NCI-H128 (cell line): ENCODE measurements around the gene COMMD1.
"Not testable (repeated sequence)": the region's sequence is repeated elsewhere in the genome, so short reads cannot be mapped to it uniquely, and the experiment has no call there.

Source experiments
- DNase-seq: peaks from one replicate; lab custom pipeline; 2025; ENCODE audit not compliant: unreplicated experiment; lab: John Stamatoyannopoulos, UW

COMMD1 gene

GRCh38 chr2:62065243-62065642 lies 159.8 kb downstream of the COMMD1 start:
- DNase-seq = no peak

- DNase-seq = no peak
These were observed 165.7 kb downstream of the COMMD1 start for GRCh38 chr2:62071126-62071598.

- DNase-seq = no peak
These were observed 166.5 kb downstream of the COMMD1 start for GRCh38 chr2:62071760-62072680.

DNA sequence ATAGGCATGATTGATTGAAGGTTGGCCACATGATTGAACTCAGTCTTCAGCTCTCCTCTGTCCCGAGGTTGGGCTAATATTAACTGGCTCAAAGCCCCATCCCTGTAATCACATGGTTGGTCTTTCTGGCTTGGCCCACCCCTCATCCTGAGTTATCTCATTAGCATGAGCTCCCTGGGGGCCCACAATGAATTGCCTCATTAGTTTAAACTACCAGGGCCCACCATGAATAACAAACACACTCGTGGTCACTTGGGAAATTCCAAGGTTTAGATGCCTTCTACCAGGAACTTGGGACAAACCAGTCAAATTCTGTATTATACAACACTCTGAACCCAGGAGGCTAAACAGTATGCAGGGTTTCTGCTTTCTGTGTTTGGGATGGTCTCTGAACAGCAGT lies 168.8 kb downstream of the COMMD1 start:
- DNase-seq = no peak

- no peak for DNase-seq
These were observed 171.6 kb downstream of the COMMD1 start for GRCh38 chr2:62076980-62077638.

GRCh38 chr2:62084801-62085200 lies 179.3 kb downstream of the COMMD1 start:
- DNase-seq = no peak

- no peak for DNase-seq
These were observed 184.2 kb downstream of the COMMD1 start for GRCh38 chr2:62089658-62090057.

DNA sequence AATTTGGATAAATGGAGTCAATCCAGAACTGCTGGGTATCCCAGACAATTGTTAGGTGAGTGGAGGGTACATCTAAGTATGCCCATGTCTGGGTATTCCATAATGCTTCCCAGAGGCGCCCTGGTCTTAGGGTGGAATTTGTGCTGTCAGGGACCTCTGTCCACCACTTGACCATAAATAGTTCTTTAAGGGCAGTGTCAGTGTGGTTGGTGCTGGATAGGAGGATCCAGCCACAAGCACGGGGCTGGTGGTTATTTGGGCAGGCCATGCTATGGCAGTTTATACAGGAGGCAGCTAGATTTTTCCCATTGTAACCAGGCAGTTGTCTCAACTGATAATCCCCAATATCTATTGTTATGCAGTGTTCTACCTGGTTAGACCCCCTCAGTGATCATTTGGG lies 186.0 kb downstream of the COMMD1 start:
- DNase-seq = no peak

DNA sequence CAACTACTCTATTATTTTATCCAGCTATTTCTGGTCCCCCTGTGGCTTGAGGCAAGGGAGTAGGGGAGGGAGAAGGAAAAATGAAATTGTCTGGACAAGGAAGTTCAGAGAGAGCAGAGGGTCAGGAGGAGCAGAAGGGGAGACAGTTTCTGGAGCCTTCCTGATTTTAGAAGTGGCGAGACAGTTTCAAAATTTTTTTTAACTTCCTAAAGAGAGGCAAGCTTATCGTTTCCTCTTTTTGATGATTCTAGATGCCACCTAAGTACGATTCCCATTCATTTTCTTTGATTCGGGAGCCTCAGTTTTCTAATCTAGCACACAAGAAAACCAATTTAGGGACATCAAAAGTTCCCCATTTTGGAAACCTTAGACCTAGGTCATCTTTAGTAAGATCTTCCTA lies 193.6 kb downstream of the COMMD1 start:
- DNase-seq = no peak

GRCh38 chr2:62099523-62100175 lies 194.2 kb downstream of the COMMD1 start:
- no peak for DNase-seq

- no peak for DNase-seq
These were observed 196.4 kb downstream of the COMMD1 start for GRCh38 chr2:62101886-62102285.

- no peak for DNase-seq
These were observed 197.0 kb downstream of the COMMD1 start for GRCh38 chr2:62102402-62102920.

GRCh38 chr2:62109554-62109953 lies 204.1 kb downstream of the COMMD1 start:
- DNase-seq = no peak

DNA sequence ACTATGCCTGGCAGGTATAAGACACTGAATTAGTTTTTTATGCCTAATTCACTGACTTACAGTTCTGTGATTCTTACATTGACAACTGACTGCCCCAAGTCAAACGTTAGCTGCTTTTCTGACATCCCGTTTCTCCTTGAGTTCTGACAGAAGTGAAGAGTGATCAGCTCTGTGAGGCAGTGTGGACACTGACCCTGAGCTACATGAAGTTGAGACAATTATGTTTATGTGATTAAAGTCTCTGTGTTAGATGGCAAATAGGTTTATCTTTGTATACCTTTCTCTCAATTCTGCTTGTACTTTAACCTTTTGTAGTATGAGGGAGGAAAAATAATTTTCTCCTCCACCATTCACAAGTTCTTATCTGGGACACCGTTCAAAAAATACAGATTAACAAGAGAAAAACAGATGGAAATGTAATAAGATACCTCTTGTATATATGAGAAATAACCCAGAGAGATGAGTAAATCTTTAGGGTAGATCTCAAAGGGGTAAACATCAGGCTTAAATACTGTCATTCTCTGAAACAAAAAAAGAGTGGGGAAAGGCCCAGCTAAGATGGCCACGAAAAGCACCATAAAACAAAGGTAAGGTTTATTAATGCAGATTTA lies 205.0 kb downstream of the COMMD1 start:
- no peak for DNase-seq

GRCh38 chr2:62112179-62112578 lies 206.7 kb downstream of the COMMD1 start:
- DNase-seq = no peak

GRCh38 chr2:62114564-62114963 lies 209.1 kb downstream of the COMMD1 start:
- DNase-seq = no peak

- DNase-seq = no peak
These were observed 211.5 kb downstream of the COMMD1 start for GRCh38 chr2:62116983-62117382.

GRCh38 chr2:62118160-62118559 lies 212.7 kb downstream of the COMMD1 start:
- DNase-seq = no peak

DNA sequence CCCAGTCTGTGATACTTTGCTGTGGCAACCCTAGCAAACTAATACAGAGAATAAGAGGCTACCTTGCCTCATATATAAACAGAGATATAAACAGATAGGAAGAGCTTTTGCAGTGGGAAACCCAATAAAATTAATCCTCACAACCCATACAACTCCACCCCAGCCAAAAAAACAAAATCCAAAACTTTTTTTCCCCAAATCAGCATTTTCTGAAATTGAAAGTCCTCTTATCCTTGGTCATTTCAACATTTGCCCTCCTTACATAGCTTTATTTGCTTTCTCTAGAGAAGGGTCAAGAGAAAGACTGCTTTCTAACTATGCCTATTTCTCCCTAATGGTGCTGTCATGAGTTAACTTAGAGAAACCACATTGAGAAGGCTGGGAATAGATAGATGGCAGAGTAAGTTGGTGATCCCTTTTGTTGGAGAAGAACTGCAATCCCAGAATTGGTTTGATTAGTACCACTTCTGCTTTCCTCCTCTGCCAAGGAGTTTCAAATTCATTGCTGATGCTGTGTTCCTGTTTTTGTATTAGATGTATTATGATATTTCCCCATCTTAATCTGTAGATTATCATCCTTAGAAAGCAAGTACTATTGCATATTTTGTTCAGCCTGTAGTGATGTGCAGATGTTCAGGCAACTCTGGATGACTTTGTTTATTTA lies 214.0 kb downstream of the COMMD1 start:
- DNase-seq = no peak

GRCh38 chr2:62126239-62126638 lies 220.8 kb downstream of the COMMD1 start:
- not testable (repeated sequence) for DNase-seq
